Neural crest cell (in vitro differentiated cells): ENCODE measurements around the gene KIAA0753. TPM values are rescaled to one million over a fixed set of nuclear protein-coding genes. Genes with fewer than 3 reads are reported as not detected.
A peak's percentile ranks its signal among the peaks of the same experiment; 100 is the strongest.

ENCODE experiments used
- DNase-seq: peaks from one replicate; pipeline ENCODE4 v3.0.0; 2021; ENCODE audit warnings: low read depth, mixed read lengths, low spot score
- H3K27ac Mint-ChIP-seq: one replicate; pipeline ENCODE4 v1.8.0; 2021; ENCODE audit warnings: mild to moderate bottlenecking, mixed read lengths; ENCODE audit not compliant: unreplicated experiment
- H3K27me3 Mint-ChIP-seq: 2 replicates; pipeline ENCODE4 v1.8.0; 2021; ENCODE audit warnings: low read depth, mild to moderate bottlenecking, mixed read lengths
- H3K36me3 Mint-ChIP-seq: 2 replicates; pipeline ENCODE4 v1.8.0; 2021; ENCODE audit warnings: low read depth, mild to moderate bottlenecking, mixed read lengths
- H3K4me1 Mint-ChIP-seq: 2 replicates; pipeline ENCODE4 v1.8.0; 2021; ENCODE audit warnings: mixed read lengths
- H3K4me3 Mint-ChIP-seq: one replicate; pipeline ENCODE4 v1.8.0; 2021; ENCODE audit warnings: mild to moderate bottlenecking, mixed read lengths
- H3K9me3 Mint-ChIP-seq: 2 replicates; pipeline ENCODE4 v1.8.0; 2021; ENCODE audit warnings: mixed read lengths
- CTCF ChIP-seq: fragments of 200-600 bp; sonication (generic); conservative IDR thresholded peaks from 2 replicates; pipeline ENCODE4 v1.5.0; 2021; ENCODE audit warnings: antibody characterized with exemption, mild to moderate bottlenecking
- total RNA-seq: library from RNA; stranded (reverse); gene quantifications from 2 replicates; pipeline ENCODE4 v1.2.1, GENCODE V29; 2021

The KIAA0753 gene
- total RNA-seq, 1 donor from 2014 or later = 44.1 TPM

DNA sequence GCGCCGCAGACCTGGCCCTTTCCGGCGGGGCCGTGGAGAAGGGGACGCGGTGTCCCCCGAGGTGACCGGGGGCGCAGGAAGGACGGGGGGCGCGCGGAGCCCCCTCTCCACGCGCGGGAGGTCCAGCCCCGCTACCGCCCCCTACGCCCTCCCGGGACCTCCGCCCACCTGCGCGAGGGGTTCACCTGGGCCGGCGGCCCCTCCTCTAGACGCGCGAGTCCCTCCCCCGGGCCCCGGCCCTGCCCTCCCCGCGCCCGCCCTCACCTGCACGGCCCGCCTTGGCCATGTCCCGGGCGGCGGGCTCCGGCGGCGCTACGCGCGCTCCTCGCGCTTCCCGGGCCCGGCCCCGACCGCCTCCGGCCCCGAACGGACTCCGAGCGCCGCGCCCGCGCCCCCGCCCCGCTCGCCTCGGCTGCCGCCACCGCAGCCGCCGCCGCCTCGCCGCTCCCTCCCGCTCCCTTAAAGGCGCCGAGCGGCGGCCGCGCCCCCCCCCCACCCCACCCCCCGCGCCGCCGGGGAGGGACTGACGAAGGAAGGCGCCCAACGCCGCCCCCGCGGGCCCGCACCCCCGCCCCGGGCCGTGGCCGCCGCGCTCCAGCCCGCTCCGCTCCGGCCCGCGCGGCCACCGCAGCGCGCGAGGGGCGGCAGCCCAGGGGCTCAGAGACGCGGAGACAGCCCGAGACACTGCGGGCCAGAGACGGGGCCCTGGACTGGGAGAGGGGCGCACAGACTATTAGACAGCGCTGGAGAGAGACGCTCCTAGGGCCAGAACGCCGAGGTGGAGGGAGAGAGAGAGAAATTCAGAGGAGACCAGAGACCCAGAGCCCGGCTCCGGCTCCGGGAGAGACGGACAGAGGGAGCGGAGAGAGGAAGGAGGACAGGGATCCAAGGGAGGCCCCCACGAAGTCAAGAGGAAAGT is 84.1 kb downstream of the KIAA0753 start, which contains the start of gene PITPNM3:
Gene PITPNM3, minus strand, starts transcription at position 435 of the 919 bp plus-strand sequence. Its CDS starts 149 bp downstream, at position 286.
- H3K9me3 Mint-ChIP-seq = no peaks in the 10 kb centered on the region
- peak within 1 kb of the TSS; percentile 85 for H3K4me3 Mint-ChIP-seq
- peaks cover 69% of the 10 kb centered on the region for H3K27me3 Mint-ChIP-seq
- no peaks in the 10 kb centered on the region for H3K36me3 Mint-ChIP-seq
- TF ChIP-seq CTCF = no peak
- peaks cover 15% of the 10 kb centered on the region for H3K4me1 Mint-ChIP-seq
- H3K27ac Mint-ChIP-seq = no peak within 1 kb of the TSS
- no peak for DNase-seq

GRCh38 chr17:6555331-6556120 is 85.0 kb downstream of the KIAA0753 start:
- Mint-ChIP-seq H3K27me3 (peaks cover 68% of the 10 kb centered on the region), H3K27ac (no peak overlapping the region), H3K36me3 (no peaks in the 10 kb centered on the region), H3K9me3 (no peaks in the 10 kb centered on the region), H3K4me1 (peaks cover 15% of the 10 kb centered on the region), H3K4me3 (peak overlapping the region; percentile 87)
- DNase-seq = no peak
- TF ChIP-seq CTCF = no peak

DNA sequence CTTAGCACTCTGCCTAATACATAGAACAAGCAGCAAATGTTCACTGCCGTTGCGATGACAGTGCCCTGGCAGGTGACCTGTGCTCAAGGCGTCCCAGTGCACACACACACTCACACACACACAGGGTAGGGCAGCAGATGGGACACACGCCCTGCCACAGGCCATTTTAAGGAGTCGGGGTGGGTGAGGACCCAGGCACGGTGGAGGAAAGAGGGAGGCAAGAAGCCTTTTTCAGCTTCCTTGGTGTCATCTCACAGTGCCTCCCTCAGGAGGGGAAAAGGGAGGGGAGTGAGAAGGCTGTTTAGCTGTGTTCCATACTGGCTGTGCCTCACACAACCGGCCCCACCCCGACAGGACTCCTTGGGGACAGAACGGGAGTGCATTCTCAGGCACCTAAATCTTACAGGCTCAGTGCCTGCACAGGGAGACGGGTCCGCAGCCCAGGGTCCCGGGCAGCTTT is 85.6 kb downstream of the KIAA0753 start:
- H3K36me3 Mint-ChIP-seq = no peaks in the 10 kb centered on the region
- H3K4me3 Mint-ChIP-seq = peak overlapping the region; percentile 87
- H3K27ac Mint-ChIP-seq = no peak overlapping the region
- H3K9me3 Mint-ChIP-seq = no peaks in the 10 kb centered on the region
- H3K27me3 Mint-ChIP-seq = peaks cover 62% of the 10 kb centered on the region
- DNase-seq = no peak
- peaks cover 15% of the 10 kb centered on the region for H3K4me1 Mint-ChIP-seq
- no peak for TF ChIP-seq CTCF

GRCh38 chr17:6554342-6554741 is 86.2 kb downstream of the KIAA0753 start:
- no peak overlapping the region for H3K27ac Mint-ChIP-seq

More at GRCh38 chr17:6554342-6554741, 86.2 kb downstream of the KIAA0753 start:
- no peak for DNase-seq
- no peaks in the 10 kb centered on the region for H3K36me3 Mint-ChIP-seq
- no peak for TF ChIP-seq CTCF
- H3K27me3 Mint-ChIP-seq = peaks cover 61% of the 10 kb centered on the region
- no peaks in the 10 kb centered on the region for H3K9me3 Mint-ChIP-seq
- H3K4me3 Mint-ChIP-seq = peak overlapping the region; percentile 87
- H3K4me1 Mint-ChIP-seq = peaks cover 15% of the 10 kb centered on the region
